ENCODE measurements around the gene SLC8A2.

The SLC8A2 gene

GRCh38 chr19:47480658-47481057 is 9.0 kb upstream of the SLC8A2 start:
- TF ChIP-seq TAF1 (IDR thresholded peaks at IDR 0.05; ENCODE audit: borderline replicate concordance, insufficient read depth, low read length) (no peak), FOXP2 (optimal IDR thresholded peaks at IDR 0.05; ENCODE audit: borderline replicate concordance, extremely low read depth, extremely low read length, insufficient read depth) (no peak), REST (IDR thresholded peaks at IDR 0.05; ENCODE audit: insufficient read depth in 1 of 2, low read depth in 2 of 2, low read length in 2 of 2) (no peak), SIN3A (IDR thresholded peaks at IDR 0.05; ENCODE audit: borderline replicate concordance, insufficient read depth, low read length) (no peak)

GRCh38 chr19:47479701-47480503 is 8.2 kb upstream of the SLC8A2 start:
- no peak for TF ChIP-seq REST (IDR thresholded peaks at IDR 0.05; ENCODE audit: insufficient read depth in 1 of 2, low read depth in 2 of 2, low read length in 2 of 2)
- TF ChIP-seq TAF1 (IDR thresholded peaks at IDR 0.05; ENCODE audit: borderline replicate concordance, insufficient read depth, low read length) = no peak
- TF ChIP-seq SIN3A (IDR thresholded peaks at IDR 0.05; ENCODE audit: borderline replicate concordance, insufficient read depth, low read length) = no peak
- TF ChIP-seq FOXP2 (optimal IDR thresholded peaks at IDR 0.05; ENCODE audit: borderline replicate concordance, extremely low read depth, extremely low read length, insufficient read depth) = no peak
- no peak for TF ChIP-seq POLR2AphosphoS5 (IDR thresholded peaks at IDR 0.05; ENCODE audit: low read depth, low read length)

- TF ChIP-seq FOXP2 (optimal IDR thresholded peaks at IDR 0.05; ENCODE audit: borderline replicate concordance, extremely low read depth, extremely low read length, insufficient read depth) (no peak), TAF1 (IDR thresholded peaks at IDR 0.05; ENCODE audit: borderline replicate concordance, insufficient read depth, low read length) (no peak), SIN3A (IDR thresholded peaks at IDR 0.05; ENCODE audit: borderline replicate concordance, insufficient read depth, low read length) (no peak), REST (IDR thresholded peaks at IDR 0.05; ENCODE audit: insufficient read depth in 1 of 2, low read depth in 2 of 2, low read length in 2 of 2) (no peak), POLR2AphosphoS5 (IDR thresholded peaks at IDR 0.05; ENCODE audit: low read depth, low read length) (no peak)
These were observed 4.8 kb upstream of the SLC8A2 start for GRCh38 chr19:47476438-47476972.

- TF ChIP-seq FOXP2 (optimal IDR thresholded peaks at IDR 0.05; ENCODE audit: borderline replicate concordance, extremely low read depth, extremely low read length, insufficient read depth) (no peak), TAF1 (IDR thresholded peaks at IDR 0.05; ENCODE audit: borderline replicate concordance, insufficient read depth, low read length) (no peak), POLR2AphosphoS5 (IDR thresholded peaks at IDR 0.05; ENCODE audit: low read depth, low read length) (no peak), REST (IDR thresholded peaks at IDR 0.05; ENCODE audit: insufficient read depth in 1 of 2, low read depth in 2 of 2, low read length in 2 of 2) (no peak), SIN3A (IDR thresholded peaks at IDR 0.05; ENCODE audit: borderline replicate concordance, insufficient read depth, low read length) (no peak)
These were observed 3.8 kb upstream of the SLC8A2 start for GRCh38 chr19:47475465-47475864.
